AG04449 (cell line): ENCODE data around the gene C1GALT1C1.
A peak's percentile ranks its signal among the peaks of the same experiment; 100 is the strongest.
"Not testable (repeated sequence)": the region's sequence is repeated elsewhere in the genome, so short reads cannot be mapped to it uniquely, and the experiment has no call there.

ENCODE experiments used
- CTCF ChIA-PET: fragments of 350-600 bp; formaldehyde crosslinking; extraction: SDS; loops from one replicate; lab custom pipeline; 2021; ENCODE audit warnings: antibody characterized with exemption; lab: Yijun Ruan, JAX
- POLR2A ChIA-PET: fragments of 400-600, 350-600 bp; formaldehyde crosslinking; extraction: SDS; loops from one replicate; lab custom pipeline; 2020; ENCODE audit warnings: antibody characterized with exemption, inconsistent platforms; lab: Yijun Ruan, JAX
- DNase-seq: peaks from one replicate; pipeline ENCODE4 v3.0.0-alpha.2; 2010; ENCODE audit warnings: low read depth, low spot score
- H3K4me3 ChIP-seq: 2 replicates; pipeline ENCODE4 v1.5.1; 2011; ENCODE audit warnings: low read depth, mild to moderate bottlenecking, control low read depth, low read length
- CTCF ChIP-seq: IDR thresholded peaks from one replicate; pipeline ENCODE4 v1.5.1; 2011; ENCODE audit warnings: mild to moderate bottlenecking, moderate library complexity, low read length, control low read depth, inconsistent platforms; ENCODE audit not compliant: insufficient read depth; ENCODE audit errors: missing control alignments

The C1GALT1C1 gene

GRCh38 chrX:120629667-120630537, at the start of gene C1GALT1C1:
Gene C1GALT1C1, minus strand, starts transcription at chrX:120630054. Its CDS starts 2,888 bp downstream, at chrX:120627166.
- ChIA-PET POLR2A (no interaction called here), CTCF (no interaction called here)
- peak within 1 kb of the TSS; percentile 69 for H3K4me3 ChIP-seq

GRCh38 chrX:120677004-120677652, 47.3 kb upstream of the C1GALT1C1 start:
- H3K4me3 ChIP-seq: no peak overlapping the region
- ChIA-PET POLR2A (interaction anchor here (0.6 kb wide), 1 partner anchor 116 kb away, joined by 3 read pairs; the partner anchor contains the start of gene CUL4B), CTCF (no interaction called here)
- DNase-seq: no peak
- no peak for TF ChIP-seq CTCF

More at GRCh38 chrX:120629667-120630537, at the start of gene C1GALT1C1:
- no peak for TF ChIP-seq CTCF
- peak; percentile 50 for DNase-seq

- TF ChIP-seq CTCF: no peak
- ChIA-PET POLR2A (no interaction called here), CTCF (interaction anchor here (2.9 kb wide), 1 partner anchor 9 kb away, joined by 19 read pairs; no protein-coding TSS in a partner anchor)
- no peak for DNase-seq
- H3K4me3 ChIP-seq: no peak overlapping the region
These were observed 43.1 kb upstream of the C1GALT1C1 start for GRCh38 chrX:120672841-120673530.

GRCh38 chrX:120672389-120672788, 42.5 kb upstream of the C1GALT1C1 start:
- CTCF ChIA-PET: interaction anchor here (2.9 kb wide), 1 partner anchor 9 kb away, joined by 19 read pairs; no protein-coding TSS in a partner anchor
- peak; percentile 37 for DNase-seq
- POLR2A ChIA-PET: no interaction called here

GRCh38 chrX:120671963-120672362, 42.1 kb upstream of the C1GALT1C1 start:
- no peak overlapping the region for H3K4me3 ChIP-seq
- DNase-seq: no peak
- no peak for TF ChIP-seq CTCF
- POLR2A ChIA-PET: no interaction called here
- CTCF ChIA-PET: interaction anchor here (2.9 kb wide), 1 partner anchor 8 kb away, joined by 19 read pairs; no protein-coding TSS in a partner anchor

More at GRCh38 chrX:120672389-120672788, 42.5 kb upstream of the C1GALT1C1 start:
- no peak overlapping the region for H3K4me3 ChIP-seq
- TF ChIP-seq CTCF: no peak

GRCh38 chrX:120668357-120668756, 38.5 kb upstream of the C1GALT1C1 start:
- CTCF ChIA-PET: interaction anchor here (1.1 kb wide), 1 partner anchor 170 kb away, joined by 4 read pairs; no protein-coding TSS in a partner anchor
- TF ChIP-seq CTCF: no peak

GRCh38 chrX:120664535-120664934, 34.7 kb upstream of the C1GALT1C1 start:
- CTCF ChIA-PET: interaction anchor here (0.7 to 3.6 kb wide), 9 partner anchors 9 to 179 kb away, joined by 3 to 48 read pairs (median 4); no protein-coding TSS in a partner anchor
- H3K4me3 ChIP-seq, POLR2A ChIA-PET, DNase-seq: not testable (repeated sequence)

More at GRCh38 chrX:120668357-120668756, 38.5 kb upstream of the C1GALT1C1 start:
- POLR2A ChIA-PET: no interaction called here
- DNase-seq: no peak
- no peak overlapping the region for H3K4me3 ChIP-seq
